Mononuclear cell (primary cell): ENCODE results near the gene HK1. TPM values are rescaled to one million over a fixed set of nuclear protein-coding genes. Genes with fewer than 3 reads are reported as not detected.

Experiments used
- H3K27me3 ChIP-seq: 2 replicates; pipeline ENCODE4 v1.6.0; 2011; ENCODE audit warnings: low read length, control low read depth; ENCODE audit not compliant: insufficient read depth
- H3K4me1 ChIP-seq: 2 replicates; pipeline ENCODE4 v1.5.1; 2011; ENCODE audit warnings: mild to moderate bottlenecking, low read length, control low read depth; ENCODE audit not compliant: insufficient read depth
- H3K4me3 ChIP-seq: 2 replicates; pipeline ENCODE4 v1.5.1; 2011; ENCODE audit warnings: mild to moderate bottlenecking, low read length, moderate library complexity
- H3K9me3 ChIP-seq: 2 replicates; pipeline ENCODE4 v1.5.1; 2011; ENCODE audit warnings: low read depth, mild to moderate bottlenecking, control low read depth, low read length
- total RNA-seq: library from RNA; depleted of rRNA; stranded (reverse); fragments of >200 nt; gene quantifications from one replicate; pipeline ENCODE4 v1.2.3, GENCODE V29; 2012

HK1 gene
- total RNA-seq, 1 donor: 35.6 TPM

DNA sequence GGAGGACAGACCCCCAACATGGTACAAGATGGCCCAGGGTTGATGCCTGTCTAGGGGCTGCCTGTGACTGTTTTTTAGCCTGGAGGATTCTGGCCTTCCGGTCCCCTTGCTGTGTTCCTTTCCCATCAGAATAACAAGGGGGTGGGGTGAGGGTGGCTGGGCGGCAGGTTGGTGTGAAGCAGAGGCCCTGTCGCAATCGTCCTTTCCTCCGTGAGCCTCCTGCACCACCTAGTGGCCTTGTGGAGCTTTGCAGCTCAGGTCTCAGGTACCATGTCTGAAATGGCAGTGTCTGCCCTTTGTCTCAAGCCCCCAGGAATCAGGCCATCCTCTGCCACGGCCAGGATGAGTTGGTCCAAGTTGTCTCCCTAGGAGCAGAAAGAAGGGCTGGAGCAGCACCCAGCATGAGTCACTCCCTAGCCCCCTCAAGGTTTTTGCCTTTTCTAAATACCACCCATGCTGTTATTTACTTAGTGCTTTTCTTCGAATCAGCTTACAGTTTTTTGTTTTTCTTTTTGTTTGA is 114.2 kb downstream of the HK1 start:
- peaks cover 6% of the 10 kb centered on the region for H3K4me1 ChIP-seq
- no peaks in the 10 kb centered on the region for H3K9me3 ChIP-seq
- H3K27me3 ChIP-seq: no peaks in the 10 kb centered on the region
- H3K4me3 ChIP-seq: no peak overlapping the region

DNA sequence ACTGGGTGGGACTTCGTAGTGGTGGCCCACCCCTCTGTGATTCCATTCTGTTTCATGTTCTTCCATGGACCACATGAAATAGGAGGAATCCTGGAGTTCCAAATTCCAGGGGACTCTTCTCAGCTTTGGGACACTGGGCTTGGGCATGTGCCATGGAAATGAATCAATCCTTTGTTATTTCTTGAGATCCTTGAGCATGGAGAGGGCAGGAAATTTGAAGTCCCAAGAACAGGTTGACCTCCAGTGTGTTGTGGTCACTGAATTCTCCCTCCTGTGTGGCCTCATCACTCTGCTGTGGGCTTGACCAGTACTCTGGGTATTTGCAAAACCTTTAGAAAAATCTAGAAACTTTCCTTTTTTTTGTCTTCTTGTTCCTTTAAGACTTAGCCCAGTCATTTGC is 115.7 kb downstream of the HK1 start:
- Histone ChIP-seq H3K9me3 (no peaks in the 10 kb centered on the region), H3K4me3 (no peak overlapping the region), H3K4me1 (peaks cover 6% of the 10 kb centered on the region)

DNA sequence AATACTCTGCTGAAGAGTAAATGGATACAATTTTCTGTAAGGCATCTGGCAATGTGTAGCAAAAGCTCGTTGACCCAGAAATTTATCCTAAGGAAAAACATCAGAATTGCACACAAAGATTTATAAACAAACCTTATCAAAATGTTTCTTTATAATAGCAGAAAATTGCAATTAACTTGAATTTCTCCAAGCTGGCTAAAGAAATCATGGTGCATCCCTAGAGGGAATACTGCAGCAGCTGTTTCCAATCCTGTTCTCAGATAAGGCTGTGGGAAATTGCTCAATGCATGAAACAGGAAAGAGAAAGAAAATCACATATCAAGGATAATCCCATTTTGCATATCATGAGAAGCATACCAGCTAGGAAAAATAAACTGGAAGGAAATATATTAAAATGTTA is 119.7 kb downstream of the HK1 start:
- Histone ChIP-seq H3K9me3 (no peaks in the 10 kb centered on the region), H3K27me3 (no peaks in the 10 kb centered on the region), H3K4me3 (no peak overlapping the region), H3K4me1 (no peaks in the 10 kb centered on the region)

More for the DNA sequence above, 115.7 kb downstream of the HK1 start:
- no peaks in the 10 kb centered on the region for H3K27me3 ChIP-seq

DNA sequence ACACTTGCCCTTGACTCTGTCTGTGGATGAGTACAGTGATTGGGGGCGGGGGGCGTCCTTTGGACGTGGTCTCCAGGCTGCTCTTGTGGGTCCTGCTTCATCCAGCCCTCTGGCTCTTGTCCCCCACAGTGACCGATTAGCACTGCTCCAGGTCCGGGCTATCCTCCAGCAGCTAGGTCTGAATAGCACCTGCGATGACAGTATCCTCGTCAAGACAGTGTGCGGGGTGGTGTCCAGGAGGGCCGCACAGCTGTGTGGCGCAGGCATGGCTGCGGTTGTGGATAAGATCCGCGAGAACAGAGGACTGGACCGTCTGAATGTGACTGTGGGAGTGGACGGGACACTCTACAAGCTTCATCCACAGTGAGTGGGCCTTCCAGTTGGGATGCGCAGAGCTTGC is 120.2 kb downstream of the HK1 start:
- no peaks in the 10 kb centered on the region for H3K9me3 ChIP-seq
- H3K4me3 ChIP-seq: no peak overlapping the region
- no peaks in the 10 kb centered on the region for H3K4me1 ChIP-seq
- no peaks in the 10 kb centered on the region for H3K27me3 ChIP-seq

DNA sequence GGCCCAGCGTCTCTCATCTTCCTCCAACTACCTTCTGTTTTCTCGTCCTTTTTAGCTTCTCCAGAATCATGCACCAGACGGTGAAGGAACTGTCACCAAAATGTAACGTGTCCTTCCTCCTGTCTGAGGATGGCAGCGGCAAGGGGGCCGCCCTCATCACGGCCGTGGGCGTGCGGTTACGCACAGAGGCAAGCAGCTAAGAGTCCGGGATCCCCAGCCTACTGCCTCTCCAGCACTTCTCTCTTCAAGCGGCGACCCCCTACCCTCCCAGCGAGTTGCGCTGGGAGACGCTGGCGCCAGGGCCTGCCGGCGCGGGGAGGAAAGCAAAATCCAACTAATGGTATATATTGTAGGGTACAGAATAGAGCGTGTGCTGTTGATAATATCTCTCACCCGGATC is 122.6 kb downstream of the HK1 start:
- no peaks in the 10 kb centered on the region for H3K27me3 ChIP-seq
- no peak overlapping the region for H3K4me3 ChIP-seq
- no peaks in the 10 kb centered on the region for H3K9me3 ChIP-seq
- H3K4me1 ChIP-seq: no peaks in the 10 kb centered on the region

DNA sequence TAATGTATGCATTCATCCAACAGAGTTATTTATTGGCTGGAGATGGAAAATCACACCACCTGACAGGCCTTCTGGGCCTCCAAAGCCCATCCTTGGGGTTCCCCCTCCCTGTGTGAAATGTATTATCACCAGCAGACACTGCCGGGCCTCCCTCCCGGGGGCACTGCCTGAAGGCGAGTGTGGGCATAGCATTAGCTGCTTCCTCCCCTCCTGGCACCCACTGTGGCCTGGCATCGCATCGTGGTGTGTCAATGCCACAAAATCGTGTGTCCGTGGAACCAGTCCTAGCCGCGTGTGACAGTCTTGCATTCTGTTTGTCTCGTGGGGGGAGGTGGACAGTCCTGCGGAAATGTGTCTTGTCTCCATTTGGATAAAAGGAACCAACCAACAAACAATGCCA is 123.1 kb downstream of the HK1 start:
- Histone ChIP-seq H3K4me3 (no peak overlapping the region), H3K4me1 (no peaks in the 10 kb centered on the region), H3K27me3 (no peaks in the 10 kb centered on the region), H3K9me3 (no peaks in the 10 kb centered on the region)

DNA sequence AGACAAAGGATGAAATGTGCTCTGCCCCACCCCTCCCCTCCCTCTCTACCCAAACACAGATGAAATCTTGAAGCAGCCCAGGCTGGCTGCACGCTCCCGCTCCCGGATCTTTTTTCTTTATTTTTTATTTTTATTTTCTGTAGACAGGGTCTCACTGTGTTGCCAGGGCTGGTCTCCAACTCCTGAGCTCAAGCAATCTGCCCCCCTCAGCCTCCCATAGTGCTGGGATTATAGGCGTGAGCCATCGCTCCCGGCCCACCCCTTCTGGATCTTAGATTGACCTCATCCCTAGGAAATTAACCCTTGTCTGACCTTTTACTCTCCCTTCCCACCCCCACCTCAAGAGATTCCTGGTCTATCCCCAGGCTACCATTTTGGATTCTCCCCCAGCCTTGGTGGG is 124.1 kb downstream of the HK1 start:
- Histone ChIP-seq H3K4me3 (no peak overlapping the region), H3K27me3 (no peaks in the 10 kb centered on the region), H3K4me1 (no peaks in the 10 kb centered on the region), H3K9me3 (no peaks in the 10 kb centered on the region)

DNA sequence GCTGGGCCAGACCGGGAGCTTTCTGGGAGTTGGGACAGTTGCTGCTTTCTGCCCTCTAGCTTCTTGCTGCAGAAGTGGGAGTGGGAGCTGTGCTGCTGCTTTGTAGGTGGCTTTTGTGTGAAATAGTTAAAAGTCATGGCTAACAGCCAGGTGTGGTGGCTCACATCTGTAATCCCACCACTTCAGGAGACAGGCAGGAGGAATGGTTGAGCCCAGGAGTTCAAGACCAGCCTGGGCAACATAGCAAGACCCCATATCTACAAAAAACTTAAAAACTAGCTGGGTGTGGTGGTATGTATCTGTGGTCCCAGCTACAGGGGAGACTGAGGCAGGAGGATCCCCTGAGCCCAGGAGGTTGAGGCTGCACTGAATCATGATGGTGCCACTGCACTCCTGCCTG is 124.8 kb downstream of the HK1 start:
- Histone ChIP-seq H3K4me1 (peaks cover 4% of the 10 kb centered on the region), H3K27me3 (no peaks in the 10 kb centered on the region), H3K9me3 (no peaks in the 10 kb centered on the region), H3K4me3 (no peak overlapping the region)

DNA sequence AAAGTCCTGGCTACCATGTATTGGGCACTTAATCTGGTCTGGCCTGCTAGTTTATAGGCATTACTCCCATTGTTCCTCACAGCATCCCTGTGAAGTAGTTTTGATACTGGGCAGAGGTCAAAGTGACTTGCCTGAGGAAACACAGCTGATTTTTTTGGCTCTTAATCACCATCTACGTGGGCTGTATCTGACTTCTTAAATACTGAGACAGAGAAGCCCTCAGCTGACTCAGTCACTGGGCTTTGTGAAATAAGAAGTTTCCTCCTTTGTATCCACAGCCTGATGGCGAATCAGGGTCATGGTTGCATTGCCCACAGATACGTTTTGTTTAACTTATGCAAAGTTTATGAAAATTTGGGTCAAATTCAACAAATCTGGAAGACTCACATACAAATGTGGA is 125.2 kb downstream of the HK1 start:
- Histone ChIP-seq H3K27me3 (no peaks in the 10 kb centered on the region), H3K4me1 (peaks cover 8% of the 10 kb centered on the region), H3K4me3 (no peak overlapping the region), H3K9me3 (no peaks in the 10 kb centered on the region)

DNA sequence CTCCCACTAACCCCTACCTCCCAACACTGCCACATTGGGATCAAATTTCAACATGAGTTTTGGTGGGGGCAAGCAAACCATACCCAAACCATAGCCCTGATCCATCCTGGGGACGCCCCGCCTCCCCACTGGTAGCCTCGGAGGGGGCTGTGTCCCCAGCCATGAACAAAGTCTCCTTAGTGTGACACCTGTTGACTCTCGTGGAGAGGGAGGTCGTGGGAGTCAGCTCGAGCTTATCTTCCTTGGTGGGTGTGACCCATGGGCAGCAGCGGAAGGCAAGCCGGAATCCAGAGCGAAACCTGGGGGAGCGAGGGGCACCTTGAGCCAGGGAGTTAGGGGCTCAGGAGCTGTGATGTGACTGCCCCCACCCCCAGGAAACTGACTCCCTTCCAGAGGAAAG is 126.5 kb downstream of the HK1 start:
- no peak overlapping the region for H3K4me3 ChIP-seq
- H3K27me3 ChIP-seq: no peaks in the 10 kb centered on the region
- peaks cover 15% of the 10 kb centered on the region for H3K4me1 ChIP-seq
- H3K9me3 ChIP-seq: no peaks in the 10 kb centered on the region

DNA sequence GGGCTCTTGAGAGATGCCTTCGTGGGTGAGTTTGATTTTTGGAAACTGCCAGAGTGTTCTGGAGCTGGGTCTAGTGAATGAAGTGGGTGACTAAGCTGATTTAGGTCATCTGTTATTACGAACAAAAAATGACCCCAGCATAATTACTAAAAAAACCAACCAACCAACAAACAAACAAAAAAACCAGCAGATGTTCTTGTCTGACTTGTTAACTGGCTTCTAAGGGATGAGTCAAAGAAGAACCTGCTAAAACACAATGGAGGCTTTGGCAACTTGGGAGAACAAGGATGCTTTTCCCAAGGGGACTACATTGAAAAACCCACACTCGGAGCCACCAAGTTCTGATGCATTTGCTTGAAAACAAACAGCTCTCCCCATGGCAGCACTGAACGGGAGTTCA is 126.9 kb downstream of the HK1 start:
- Histone ChIP-seq H3K27me3 (no peaks in the 10 kb centered on the region), H3K4me1 (peaks cover 20% of the 10 kb centered on the region), H3K9me3 (no peaks in the 10 kb centered on the region)

DNA sequence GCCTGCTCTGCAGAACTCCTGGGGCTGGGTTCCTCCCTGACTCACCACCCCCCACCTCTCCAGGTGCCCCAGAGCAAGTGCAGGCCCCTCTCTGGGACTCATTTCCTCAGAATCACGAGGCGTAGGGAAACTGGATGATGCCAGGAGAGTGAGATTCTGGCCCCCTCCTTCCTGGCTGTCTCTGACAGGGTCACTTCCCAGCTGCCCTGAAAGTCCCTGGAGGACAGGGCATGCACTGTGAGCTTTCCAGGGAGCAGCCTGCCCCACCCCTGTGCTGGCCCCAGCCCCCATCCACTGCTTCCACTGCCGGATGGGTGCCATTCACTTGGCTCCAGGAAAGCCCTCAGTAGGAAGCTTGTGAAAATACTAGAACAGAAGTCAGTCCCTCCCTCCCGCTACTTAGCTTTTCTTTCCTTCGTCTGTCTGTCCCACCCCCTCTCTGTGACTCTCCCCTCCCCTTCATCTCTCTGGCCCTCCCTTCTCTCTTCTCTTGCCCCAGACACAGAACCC is 128.1 kb downstream of the HK1 start:
- Histone ChIP-seq H3K27me3 (no peaks in the 10 kb centered on the region), H3K4me1 (peaks cover 20% of the 10 kb centered on the region), H3K4me3 (no peak overlapping the region), H3K9me3 (no peaks in the 10 kb centered on the region)

More for the DNA sequence above, 126.9 kb downstream of the HK1 start:
- no peak overlapping the region for H3K4me3 ChIP-seq

DNA sequence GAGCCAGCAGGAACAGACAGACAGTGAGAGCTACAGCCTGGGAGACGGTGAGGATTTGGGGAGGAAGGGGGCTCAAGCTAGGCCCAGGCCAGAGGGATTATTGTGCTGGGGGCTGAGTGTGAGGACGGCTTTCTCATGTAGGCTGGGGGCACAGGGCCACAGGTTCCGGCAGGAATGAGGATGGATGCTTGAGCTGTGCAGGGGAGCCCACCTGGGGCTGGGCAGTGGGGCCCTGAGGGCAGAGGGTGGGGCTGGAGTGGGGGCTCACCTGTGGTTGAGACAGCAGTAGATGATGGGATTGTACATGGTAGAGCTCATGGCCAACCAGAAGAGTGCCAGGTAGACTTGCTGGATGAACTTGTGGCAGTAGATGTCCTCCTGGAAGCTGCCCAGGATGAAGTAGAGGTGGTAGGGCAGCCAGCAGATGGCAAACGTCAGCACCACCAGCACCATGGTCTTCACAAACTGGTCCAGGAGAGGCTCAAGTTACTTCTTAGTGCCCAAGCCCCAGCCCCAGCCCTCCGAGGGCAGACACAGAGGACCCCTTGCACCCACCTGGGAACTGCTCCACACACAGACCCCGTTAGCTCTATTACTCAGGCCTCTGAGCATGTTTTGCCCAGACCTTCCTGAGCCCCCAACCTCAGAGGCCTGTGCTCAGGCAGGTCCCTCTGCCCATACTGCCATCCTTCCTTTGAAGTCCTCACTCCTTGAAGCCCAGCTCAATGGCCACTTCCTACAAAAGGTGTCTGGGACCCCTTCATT is 128.7 kb downstream of the HK1 start:
- H3K4me3 ChIP-seq: no peak overlapping the region
- no peaks in the 10 kb centered on the region for H3K9me3 ChIP-seq
- H3K4me1 ChIP-seq: peaks cover 20% of the 10 kb centered on the region
- H3K27me3 ChIP-seq: no peaks in the 10 kb centered on the region

DNA sequence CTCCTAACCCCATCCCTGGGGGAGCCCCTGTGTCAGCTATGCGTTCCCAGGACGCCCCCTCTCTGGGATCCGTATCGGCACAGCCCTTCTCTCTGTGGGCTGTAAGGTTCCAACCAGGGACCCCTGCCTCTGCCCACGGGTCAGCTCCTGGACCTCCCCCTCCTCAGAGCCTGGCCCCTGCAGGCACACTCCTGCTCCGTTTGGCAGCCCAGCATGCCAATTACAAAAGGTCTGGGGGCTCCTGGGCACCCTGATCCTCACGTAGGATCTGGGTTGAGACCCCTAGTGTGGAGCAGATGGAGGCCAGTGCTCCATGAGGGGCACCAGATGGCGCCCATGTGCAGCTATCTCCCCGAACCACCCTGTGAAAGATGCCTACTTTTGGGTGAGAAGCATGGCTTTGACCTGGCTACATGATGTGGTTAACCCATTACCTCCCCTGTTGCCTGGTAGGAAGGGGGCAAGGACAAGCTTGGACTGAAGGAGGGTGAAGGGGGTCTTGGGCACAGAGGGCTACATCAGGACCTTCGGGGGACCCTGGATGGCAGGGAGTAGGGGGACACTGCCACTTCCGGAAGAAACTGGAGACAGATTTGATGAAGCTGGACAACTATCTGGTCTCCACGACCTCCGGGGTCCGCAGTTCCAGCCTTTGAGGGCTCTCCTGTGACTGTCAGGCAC is 129.5 kb downstream of the HK1 start:
- Histone ChIP-seq H3K27me3 (no peaks in the 10 kb centered on the region), H3K9me3 (no peaks in the 10 kb centered on the region), H3K4me3 (no peak overlapping the region), H3K4me1 (peaks cover 20% of the 10 kb centered on the region)

DNA sequence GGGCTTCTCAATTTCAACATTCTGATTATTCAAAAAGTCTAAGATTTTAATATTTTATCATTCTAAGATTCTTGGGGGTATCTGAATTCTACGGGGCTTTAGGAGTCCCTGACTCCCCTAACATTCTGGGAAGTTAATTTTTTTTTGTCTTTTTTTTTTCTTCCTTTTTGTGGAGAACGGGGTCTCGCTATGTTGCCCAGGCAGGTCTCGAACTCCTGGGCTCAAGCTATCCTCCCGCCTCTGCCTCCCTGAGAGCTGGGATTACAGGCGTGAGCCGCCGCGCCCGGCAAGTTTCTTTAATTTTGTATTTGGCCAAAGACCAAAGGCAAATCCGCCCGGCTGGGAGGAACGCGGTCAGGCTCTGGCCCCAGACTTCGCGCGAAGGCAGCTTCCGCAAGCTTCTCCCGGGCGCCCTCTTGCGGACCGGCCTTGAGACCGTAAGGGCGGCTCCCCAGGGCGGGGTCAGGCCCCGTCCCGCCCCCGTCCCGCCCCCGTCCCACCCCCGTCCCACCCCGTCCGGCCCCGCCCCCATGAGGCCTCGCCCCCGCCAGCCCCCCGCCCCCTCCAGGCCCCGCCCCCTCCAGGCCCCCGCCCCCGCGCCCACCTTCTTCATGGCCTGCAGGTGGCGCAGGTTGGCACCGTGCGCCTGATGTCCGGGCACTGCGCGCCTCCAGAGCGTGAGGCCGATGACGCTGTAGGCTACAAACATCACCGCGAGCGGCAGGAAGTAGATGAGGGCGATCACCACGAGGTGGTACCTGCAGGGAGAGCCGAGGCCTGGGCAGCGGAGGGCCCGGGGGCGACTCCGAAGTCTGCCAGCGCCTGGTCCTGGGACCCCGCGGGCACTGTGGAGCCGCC is 130.3 kb downstream of the HK1 start:
- no peaks in the 10 kb centered on the region for H3K9me3 ChIP-seq
- peak overlapping the region; percentile 26 for H3K4me3 ChIP-seq
- H3K27me3 ChIP-seq: no peaks in the 10 kb centered on the region
- peaks cover 20% of the 10 kb centered on the region for H3K4me1 ChIP-seq
